GM19025 (cell line): Measurements from ENCODE around the gene KLHL29.
A peak's percentile ranks its signal among the peaks of the same experiment; 100 is the strongest.

Experiments
- ATAC-seq: cut with Tn5 transposase; IDR thresholded peaks from one replicate; pipeline ENCODE4 v1.9.1; 2021; ENCODE audit warnings: mild to moderate bottlenecking, low read depth, moderate library complexity; ENCODE audit not compliant: unreplicated experiment

KLHL29 gene

DNA sequence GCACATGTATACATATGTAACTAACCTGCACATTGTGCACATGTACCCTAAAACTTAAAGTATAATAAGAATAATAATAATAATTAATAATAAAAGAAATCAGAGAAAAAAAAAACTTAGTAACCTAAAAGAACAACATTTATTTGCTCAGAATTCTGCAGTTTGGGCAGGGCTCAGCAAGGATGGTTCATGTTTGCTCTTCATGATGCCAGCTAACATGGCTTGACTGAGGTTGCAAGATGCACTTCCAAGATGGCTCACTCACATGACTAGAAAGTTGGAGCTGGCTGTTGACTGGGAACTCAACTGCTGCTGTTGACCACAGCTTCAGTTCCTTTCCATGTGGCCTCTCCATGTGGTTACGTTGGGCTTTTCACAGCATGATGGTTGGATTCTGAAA lies 56.4 kb downstream of the KLHL29 start:
- ATAC-seq, result no peak

DNA sequence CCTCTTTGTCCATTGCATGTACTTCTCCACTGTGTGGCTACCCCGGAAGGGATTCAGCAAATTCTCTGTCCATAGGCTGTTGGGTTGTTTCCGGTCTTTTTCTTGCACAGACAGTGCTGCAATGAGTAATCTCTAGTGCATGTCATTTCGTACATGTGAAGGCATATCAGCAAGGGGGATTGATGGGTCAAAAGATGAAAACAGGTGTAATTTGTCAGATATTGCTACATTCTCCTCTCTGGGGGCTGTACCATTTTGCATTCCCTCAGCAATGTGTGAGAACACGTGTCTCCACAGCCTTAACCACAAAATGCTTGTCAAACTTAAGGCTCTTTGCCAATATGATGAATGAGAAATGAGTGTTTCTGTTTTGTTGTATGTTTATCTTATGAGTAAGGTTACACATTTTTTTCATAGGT lies 60.5 kb downstream of the KLHL29 start:
- peak; percentile 41 for ATAC-seq

DNA sequence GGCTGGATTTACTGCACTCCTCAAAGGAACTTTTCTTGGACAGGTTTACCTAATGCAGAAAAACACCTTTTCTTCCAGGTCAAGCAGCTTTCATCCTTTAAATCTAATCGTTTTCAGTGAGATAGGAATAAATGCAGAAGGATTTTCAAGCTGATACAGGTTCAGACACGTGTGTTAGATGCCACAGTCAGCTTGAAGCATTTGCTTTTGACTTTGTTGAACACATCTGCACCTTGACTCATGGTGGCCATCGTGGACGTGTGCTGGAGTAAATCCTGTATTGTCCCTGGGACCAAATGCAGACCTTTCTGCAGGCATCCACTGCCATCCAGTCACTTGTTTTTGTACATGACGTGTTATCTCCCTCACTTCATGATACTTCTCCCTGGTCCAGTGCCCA lies 61.9 kb downstream of the KLHL29 start:
- no peak for ATAC-seq

DNA sequence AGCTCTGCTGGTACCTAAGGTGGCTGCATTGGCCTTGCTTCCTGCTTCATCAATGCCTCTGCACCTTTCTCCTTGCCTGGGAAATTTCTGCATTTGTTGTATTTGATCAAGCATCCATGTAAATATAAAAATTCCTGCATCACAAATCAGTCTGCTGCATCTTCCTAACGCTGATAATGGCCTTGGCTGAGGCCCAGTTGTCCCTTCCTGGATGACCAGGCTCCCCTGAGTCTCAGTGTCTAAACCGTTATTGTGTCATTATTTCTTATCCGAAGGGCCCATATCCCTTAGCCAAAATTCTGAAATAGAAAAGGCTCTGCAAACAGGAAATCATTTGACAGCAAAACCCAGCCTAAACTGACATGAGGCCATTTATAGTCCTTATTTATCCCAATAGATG lies 62.4 kb downstream of the KLHL29 start:
- no peak for ATAC-seq

DNA sequence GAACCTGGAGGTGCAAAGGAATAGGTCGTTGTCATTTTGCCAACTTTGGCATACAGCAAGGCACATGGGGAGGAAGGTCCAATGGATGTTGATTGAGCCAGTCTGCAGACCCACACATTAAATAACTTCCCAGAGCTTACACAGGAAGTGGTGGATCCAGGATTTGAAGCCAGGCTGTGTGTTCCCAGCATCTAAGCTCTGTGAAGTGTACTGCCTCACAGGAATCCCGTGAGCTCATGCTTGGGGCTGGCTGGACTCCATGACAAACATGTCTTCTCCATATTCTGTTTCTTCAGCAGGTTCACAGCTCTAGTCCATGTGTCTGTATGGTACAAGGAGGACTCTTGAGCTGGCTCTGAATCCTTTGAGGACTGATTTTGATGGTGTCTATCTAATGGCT lies 63.9 kb downstream of the KLHL29 start:
- no peak for ATAC-seq

DNA sequence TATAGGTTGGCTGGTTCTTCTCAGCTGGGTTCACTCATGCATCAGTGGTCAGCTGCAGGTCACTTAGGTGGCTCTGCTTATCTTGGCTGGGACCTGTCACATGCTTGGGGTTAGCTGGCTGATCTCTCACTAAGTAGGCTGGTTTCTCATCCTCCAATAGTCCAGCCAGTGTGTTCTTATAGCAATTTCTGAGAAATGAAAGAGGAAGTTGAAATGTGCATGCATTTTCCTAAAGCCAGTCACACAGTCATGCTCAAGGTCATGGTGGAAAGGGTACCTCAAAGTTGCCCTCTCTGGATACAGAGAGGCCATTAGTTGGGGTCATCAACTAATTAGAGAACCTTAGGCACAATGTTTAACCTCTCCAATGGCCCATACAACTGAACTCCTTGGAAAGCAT lies 64.4 kb downstream of the KLHL29 start:
- ATAC-seq, result peak; percentile 69

DNA sequence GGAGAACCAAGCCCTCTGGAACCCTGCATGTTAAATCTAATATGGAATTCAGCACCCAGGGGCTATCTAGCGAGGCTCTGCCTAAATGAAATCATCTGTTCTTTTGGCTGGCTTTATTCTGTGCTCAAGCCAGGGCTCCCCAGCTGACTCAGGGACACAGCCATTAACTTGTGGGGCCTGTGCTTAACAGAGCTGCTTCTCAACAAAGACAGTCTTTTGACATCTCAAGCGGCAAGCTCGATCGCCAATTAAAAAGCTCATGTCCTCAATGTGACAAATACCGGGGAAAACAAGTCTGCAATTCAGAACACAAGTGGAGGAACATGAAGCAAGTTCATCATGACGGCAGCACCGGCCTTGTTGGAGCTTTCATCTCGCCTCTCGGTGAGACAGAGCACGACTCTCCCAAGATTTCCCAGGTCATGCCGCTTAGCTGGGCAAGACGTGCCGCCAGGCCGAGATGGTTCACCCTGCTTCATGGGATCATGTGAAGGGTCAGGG lies 64.9 kb downstream of the KLHL29 start:
- ATAC-seq, result no peak

DNA sequence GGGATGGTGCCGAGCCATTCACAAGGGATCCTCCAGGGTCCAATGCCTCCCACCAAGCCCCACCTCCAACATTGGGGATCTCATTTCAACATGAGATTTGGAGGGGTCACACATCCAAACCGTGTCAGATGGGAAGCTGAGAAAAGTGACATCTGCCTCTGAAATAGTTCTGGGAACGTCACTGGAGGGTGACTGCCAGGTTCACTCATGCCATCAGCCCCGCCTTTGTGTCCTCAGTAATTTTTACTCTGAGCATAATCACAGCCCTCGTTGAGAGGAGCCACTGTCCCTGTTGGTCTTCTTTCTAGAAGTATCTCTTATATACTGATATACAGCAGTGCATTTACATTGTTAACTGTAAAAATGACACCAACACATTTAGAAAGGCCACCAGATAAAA lies 67.4 kb downstream of the KLHL29 start:
- no peak for ATAC-seq

DNA sequence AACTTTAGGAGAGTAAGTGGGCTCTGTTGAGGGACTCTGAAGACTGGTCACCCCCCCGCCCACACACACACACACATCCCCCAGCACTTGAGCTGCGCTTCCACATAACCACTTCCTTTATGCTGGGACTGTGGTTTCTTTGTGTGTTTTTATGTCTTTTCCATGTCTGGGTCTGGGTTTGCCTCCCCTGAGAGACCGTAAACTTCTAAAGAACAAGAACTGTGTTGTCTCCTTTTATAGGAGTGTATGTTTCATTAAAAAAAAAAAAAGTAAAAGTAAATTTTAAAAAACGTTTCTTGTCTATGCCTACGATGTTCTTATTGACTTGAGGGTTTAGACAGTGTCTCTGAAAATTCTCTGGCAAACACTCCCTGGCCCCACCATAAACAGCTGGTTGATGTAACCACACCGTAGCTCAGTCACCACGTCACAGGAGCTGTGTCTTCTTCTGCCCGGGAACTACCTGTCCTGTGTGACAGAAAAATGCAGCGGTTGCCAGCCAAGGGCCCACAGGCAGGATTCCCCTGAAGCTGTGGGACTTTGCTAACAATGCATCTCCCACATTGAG lies 68.0 kb downstream of the KLHL29 start:
- ATAC-seq, result peak; percentile 42

DNA sequence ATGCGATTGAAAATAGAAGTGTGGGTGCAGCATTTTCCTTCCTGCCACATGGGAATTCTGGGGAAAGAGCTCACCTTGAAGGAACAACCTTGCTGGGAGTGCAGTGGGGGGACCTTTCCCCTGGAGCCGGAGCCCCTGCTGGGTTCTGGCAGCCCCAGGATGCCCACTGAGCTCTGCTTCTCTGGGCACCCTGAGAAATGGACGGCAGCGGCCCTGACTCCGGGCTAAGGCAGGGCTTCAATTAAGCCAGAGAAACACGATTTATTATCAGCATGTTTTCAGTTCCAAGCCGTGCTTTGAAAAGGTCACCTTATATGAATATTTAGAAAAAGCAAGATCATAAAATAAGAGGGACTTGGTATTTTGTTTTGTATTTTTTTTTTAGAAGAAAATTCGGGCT lies 68.5 kb downstream of the KLHL29 start:
- no peak for ATAC-seq

DNA sequence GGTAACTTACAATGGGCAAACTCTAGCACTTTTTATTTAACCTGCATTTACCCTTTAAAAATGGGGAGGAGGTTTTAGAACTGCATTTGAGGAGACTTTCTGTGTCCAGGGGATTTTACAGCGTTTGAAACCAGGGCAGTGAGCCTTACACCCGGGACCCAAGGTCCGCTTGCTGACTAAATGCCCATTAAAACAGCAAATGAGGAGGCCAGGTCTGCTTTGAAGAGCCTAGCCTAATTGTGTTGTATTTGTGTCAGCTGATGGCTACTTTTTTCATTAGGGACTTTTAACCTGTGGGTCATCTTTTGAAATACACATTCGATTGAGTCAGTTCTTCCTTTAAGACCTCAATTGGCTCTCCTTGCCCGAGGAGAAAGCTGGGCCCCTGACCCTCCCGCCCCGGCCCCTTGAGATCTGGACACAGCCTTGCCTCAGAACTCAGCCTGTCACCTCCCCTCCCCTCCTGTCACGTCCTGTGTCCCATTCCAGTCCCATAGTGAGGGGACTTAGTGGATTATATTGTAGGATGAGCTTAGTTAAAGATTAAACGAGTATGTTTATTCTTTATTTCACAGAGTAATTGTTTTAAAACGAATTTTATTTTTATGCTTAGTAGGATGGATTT lies 69.0 kb downstream of the KLHL29 start:
- no peak for ATAC-seq

DNA sequence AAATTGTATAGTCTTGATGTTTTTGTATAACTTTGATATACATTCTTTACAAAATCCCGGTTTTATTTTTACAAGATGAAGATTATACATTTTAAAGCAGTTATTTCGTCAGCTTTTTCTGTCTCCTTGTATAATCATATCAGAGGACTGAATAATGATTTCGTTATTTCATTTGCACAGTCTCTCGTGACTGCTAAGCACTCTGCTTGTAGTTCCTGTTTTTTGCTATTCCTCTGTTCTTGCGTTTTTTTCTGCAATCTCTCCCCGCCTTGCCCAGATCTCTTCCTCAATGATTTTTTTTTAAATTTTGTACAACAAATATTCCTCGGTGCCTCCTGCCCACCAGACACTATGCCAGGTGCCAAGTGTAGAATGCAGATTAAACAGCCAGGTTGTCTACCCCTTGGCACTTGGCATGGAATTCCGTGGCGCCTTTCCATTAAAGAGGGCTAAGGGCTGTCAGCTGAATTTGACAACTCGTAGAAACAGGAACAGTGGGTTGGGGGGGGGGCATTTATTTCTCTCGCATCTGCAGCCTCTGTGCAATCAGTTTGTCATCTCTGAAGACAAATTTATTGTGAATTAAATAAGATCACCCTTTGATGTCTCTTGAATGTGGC lies 69.6 kb downstream of the KLHL29 start:
- no peak for ATAC-seq

DNA sequence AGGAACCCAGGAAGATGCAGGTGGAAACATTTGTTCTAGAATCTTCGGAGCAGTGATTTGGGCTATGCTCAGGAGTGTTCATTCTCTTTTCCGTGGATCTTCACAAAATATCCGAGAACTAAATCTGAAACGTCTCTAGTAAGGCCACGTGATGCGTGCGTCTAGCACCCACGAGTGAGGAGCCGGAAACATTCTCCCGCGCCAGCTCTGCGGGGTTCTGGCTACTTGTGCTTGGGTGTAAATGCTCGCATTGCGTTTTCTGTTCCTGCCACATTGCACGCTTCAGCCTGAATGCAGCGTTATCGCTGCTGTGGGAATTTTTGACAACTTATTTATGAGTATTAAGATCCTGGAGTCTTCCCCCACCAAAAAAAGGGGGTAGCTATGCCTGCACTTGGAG lies 71.4 kb downstream of the KLHL29 start:
- ATAC-seq, result no peak

DNA sequence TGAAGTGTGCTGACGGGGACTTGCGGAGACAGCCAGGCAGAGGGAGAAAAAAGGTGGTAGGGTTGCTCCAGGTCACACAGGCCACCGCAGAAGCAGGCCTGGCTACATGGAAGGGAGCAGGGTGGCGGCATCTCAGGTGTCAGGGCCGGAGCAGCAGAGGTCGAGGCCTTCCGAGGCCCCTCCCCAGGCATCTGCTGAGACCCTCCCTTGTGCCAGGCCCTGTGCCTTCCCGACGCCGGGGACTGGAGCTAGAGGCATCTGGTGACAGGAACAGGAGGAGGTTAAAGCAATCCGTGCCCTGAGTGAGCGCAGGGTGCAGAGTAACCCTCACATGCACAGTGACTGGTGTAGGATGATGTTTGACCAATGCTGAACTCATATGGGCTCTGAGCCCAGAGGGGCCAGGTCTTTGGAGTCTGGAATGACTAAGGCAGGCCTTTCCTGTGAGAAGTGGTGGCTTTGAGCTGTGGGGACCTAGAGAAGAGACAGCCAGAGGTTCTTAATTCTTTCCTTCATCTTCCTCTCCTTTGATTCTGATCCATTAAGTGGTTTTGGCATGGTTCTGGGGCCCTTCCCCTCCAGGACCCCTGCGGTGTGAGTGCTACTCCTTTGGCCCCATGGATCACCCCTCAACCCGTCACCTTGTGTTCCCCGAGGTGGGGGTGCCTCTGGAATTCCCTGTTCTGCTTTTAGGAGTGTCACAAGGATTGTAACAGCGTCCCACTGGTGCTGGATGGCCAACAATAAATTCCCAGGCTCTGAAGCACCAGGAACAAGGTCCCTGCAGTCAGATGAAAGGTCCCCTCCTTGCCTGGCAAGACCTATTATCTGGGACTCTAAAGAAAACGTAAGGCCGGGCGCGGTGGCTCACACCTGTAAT lies 72.1 kb downstream of the KLHL29 start:
- ATAC-seq, result no peak

DNA sequence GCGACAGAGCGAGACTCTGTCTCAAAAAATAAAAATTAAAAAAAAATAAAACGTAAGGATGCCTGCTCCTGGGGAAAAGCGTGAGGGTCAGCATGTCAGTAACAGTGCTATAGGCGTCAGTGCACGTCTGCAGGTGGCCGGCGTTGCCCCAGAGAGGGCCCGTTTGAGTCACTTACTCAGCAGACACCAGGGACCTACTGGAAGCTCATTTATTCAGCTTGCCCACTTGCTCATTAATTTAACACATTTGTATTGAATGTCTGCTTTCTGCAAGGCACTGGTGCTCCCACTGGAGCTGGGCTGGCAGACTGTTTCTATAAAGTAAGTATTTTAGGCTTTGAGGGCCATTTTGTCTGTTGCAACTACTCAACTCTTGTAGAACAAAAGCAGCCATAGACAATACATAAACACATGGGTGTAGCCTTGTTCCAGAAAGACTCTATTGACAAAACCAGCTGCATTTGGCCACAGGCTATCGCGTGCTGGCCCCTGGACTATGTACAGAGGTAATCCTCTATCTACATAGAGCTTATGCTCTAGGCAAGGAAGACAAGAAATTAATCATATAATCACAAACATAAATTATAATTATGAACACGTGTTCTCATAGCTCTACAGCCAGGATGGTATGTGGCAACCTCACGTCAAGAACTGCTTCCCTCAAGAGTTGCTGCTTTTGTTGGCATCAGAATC lies 73.2 kb downstream of the KLHL29 start:
- no peak for ATAC-seq

DNA sequence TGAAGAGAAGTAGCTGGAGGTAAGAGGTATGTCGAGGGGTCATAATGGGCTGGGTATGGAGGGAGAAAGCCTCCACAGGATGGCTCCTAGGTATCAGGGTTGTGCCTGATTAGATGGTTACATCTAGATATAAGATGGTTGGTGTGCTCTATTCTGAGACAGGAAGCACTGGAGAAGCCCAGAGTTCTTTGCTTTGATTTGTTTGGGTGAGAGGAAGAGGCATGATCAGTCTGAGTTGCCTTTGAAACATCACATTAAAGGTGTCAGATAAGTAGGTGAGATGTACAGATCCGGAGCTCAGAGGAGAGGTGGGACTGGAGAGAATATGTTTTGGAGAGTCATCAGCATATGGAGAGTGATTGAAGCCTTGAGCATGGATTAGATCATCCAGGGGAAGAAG lies 74.1 kb downstream of the KLHL29 start:
- no peak for ATAC-seq

DNA sequence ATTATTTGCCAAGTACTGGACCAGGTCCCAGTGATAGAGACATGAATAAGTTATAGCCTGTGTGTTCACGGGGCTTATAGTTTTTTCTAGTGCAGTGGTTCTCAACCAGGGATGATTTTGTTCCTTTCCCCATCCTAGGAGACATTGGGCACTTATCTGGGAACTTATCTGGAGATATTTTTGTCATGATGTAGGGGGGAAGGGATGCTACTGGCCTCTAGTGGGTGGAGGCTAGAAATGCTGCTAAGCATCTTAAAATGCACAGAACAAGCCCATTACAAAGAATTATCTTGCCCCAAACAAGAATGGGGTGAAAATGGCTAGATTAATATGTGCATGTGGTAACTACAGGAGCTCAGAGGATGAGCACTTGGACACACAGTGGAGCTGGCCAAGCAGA lies 75.2 kb downstream of the KLHL29 start:
- peak; percentile 55 for ATAC-seq

DNA sequence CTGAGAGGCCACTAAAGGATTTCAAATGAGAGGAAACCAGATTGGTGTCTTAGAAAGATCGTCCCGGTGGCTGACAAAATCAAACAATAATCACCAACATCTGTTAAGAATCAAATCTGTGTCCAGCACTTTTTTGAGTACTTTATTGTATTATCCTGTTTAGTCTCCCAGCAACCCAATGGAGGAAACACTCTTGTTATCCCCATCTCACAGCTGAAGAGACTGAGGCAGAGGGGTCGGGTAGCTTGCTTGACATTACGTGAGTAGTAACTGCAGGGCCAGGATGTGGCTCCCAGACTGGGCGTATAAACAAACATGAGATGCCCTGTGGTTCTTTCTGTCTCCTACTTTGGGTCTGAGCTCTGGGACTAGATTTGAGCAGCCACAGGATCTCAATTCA lies 76.0 kb downstream of the KLHL29 start:
- no peak for ATAC-seq

DNA sequence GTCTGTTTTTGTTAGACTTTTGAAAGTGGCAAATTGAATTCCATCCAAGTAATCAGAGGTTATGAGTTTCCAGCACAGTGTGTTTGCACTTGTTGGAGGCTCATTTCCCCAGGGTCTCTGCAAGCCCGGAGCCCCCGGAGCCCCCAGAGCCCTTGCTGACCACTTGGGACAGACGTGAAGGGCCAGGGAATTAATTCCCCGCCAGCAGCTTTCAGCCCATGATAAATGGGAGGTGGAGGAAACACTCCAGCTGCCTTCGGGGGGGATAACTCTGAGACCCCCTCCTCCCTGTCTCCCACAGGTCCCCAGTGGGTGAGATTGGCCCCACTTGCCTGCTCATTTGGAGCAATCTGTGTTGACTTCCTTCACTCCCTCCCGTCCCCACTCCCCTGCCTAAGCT lies 79.2 kb downstream of the KLHL29 start:
- ATAC-seq, result no peak

DNA sequence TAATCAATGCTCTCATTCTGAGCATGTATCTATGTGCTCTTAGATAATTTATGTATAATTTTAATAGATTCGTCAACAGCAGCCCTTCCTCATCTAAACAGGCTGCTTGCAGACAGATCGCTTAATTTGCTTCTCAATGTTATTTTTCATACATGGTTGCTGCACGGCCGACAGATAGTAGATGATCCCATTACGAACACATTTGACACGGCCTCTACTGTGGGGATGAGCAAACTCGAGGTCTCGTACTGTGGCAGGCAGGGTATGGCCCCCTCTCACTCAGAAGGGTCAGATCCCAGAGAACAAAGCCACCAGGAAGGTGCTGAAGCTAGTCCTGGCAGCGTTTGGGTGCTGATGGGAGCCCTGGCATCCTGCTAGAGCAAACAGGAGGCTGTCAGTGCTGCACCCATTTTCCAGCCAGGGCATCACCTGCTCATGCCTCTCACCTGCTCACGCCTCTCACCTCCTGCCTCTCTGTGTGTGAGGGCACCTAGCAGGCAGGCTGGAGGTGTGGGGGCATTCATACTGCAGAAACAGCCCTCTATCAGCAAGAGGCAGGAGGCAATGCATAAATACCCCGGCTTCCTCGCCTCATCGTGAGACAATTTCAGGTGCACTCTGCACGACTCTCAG lies 80.0 kb downstream of the KLHL29 start:
- no peak for ATAC-seq
